H1 (cell line): ENCODE measurements around the gene ABCF2.

ENCODE experiments used
- CHD7 ChIP-seq: fragments of 300-600 bp; sonication (generic); IDR thresholded peaks from 2 replicates; pipeline ENCODE4 v1.7.1; 2012; ENCODE audit warnings: low read length, moderate library complexity, mild to moderate bottlenecking, inconsistent platforms; ENCODE audit not compliant: insufficient replicate concordance
- CTCF ChIP-seq, 3 experiments: IDR thresholded peaks; 1 replicate in 2 of 3; 2 replicates in 1 of 3; pipeline versions ENCODE4 v1.5.1 to v1.6.1; 2011; ENCODE audit warnings: low read length in 3 of 3, mild to moderate bottlenecking in 3 of 3, inconsistent platforms in 2 of 3, low read depth in 1 of 3, moderate library complexity in 1 of 3; ENCODE audit not compliant: insufficient read depth in 1 of 3; ENCODE audit errors: control extremely low read depth in 1 of 3
- GABPA ChIP-seq: IDR thresholded peaks from 2 replicates; pipeline ENCODE4 v1.6.1; 2011; ENCODE audit warnings: mild to moderate bottlenecking, low read length, moderate library complexity, borderline replicate concordance; ENCODE audit not compliant: insufficient read depth
- HDAC2 ChIP-seq, 2 experiments: fragments of 300-600 bp in 1 of 2; sonication (generic) in 1 of 2; IDR thresholded peaks; 2 replicates each; pipeline ENCODE4 v1.6.1; 2011 to 2012; ENCODE audit warnings: low read depth in 2 of 2, low read length in 2 of 2, mild to moderate bottlenecking in 2 of 2, moderate library complexity in 2 of 2, borderline replicate concordance in 1 of 2, inconsistent platforms in 1 of 2
- NRF1 ChIP-seq: IDR thresholded peaks from 2 replicates; pipeline ENCODE4 v1.6.1; 2011; ENCODE audit warnings: mild to moderate bottlenecking, low read depth, low read length, improper control_type of control experiment
- POLR2A ChIP-seq, 2 experiments: IDR thresholded peaks; 1 replicate in 1 of 2; 2 replicates in 1 of 2; pipeline ENCODE4 v1.6.1; 2011; ENCODE audit warnings: low read depth in 2 of 2, low read length in 2 of 2, mild to moderate bottlenecking in 2 of 2; ENCODE audit errors: control extremely low read depth in 1 of 2
- RFX5 ChIP-seq: IDR thresholded peaks from 2 replicates; pipeline ENCODE4 v1.6.1; 2011; ENCODE audit warnings: low read depth, low read length, improper control_type of control experiment, borderline replicate concordance
- SAP30 ChIP-seq: fragments of 300-600 bp; sonication (generic); IDR thresholded peaks from 2 replicates; pipeline ENCODE4 v1.7.1; 2012; ENCODE audit warnings: low read length, moderate library complexity, mild to moderate bottlenecking, inconsistent platforms; ENCODE audit not compliant: insufficient read depth, insufficient replicate concordance
- TCF12 ChIP-seq: IDR thresholded peaks from 2 replicates; pipeline ENCODE4 v1.6.1; 2011; ENCODE audit warnings: low read depth, mild to moderate bottlenecking, low read length
- YY1 ChIP-seq: IDR thresholded peaks from 2 replicates; pipeline ENCODE4 v1.6.1; 2011; ENCODE audit warnings: low read depth, mild to moderate bottlenecking, low read length

DNA sequence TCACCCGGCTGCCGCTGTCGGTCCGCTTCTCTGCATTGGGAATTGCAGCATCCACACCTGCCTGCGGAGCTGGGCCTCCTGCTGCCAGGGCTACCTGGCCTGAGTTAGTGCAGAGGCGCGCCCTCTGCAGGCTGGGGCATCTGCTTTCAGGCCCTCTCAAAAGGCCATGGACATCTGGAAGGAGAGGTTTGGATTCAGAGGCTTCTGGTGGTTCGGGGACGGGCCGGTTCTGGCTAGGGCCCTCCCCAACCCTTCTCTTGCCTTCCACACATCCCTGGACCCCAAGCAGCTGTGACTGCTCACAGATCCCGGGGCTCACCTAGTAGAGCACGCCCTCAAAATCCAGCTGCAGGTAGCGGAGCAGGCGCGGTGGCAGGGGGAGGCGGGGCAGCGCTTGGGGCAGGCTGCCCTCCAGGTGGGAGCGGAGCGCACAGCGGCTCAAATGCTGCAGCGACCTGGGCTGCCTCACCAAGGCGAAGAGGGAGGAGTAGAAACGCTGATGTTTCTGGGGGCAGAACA lies 51.2 kb downstream of the ABCF2 start:
- TF ChIP-seq HDAC2 (IDR thresholded peaks at IDR 0.05; ENCODE audit: borderline replicate concordance in 1 of 2, low read depth in 2 of 2, low read length in 2 of 2): no peak
- TF ChIP-seq CTCF (IDR thresholded peaks at IDR 0.05; ENCODE audit: control extremely low read depth in 1 of 3, insufficient read depth in 1 of 3, low read depth in 1 of 3, low read length in 3 of 3): peak in 2 of 3 experiments; percentile 67 to 70; a peak in 3 of 4 replicates
- TF ChIP-seq POLR2A (IDR thresholded peaks at IDR 0.05; ENCODE audit: control extremely low read depth in 1 of 2, low read depth in 2 of 2, low read length in 2 of 2): no peak
- no peak for TF ChIP-seq CHD7
- no peak for TF ChIP-seq YY1
- 0 out of 2 replicates have a peak, but pooled peaks have one; percentile 33 for TF ChIP-seq GABPA
- TF ChIP-seq SAP30: no peak
- TF ChIP-seq RFX5: no peak
- no peak for TF ChIP-seq TCF12
- no peak for TF ChIP-seq NRF1
